Dendritic cell treated with granulocyte-macrophage colony-stimulating factor and Interleukin-4, amounts not matched to agents 40 ng/mL and 50 ng/mL, for 4 days (primary cell): ENCODE data around the gene FMO4.
"Not testable (repeated sequence)": the region's sequence is repeated elsewhere in the genome, so short reads cannot be mapped to it uniquely, and the experiment has no call there.

ENCODE experiments used
- H3K27ac Mint-ChIP-seq: one replicate; pipeline ENCODE4 v1.8.0; 2022; ENCODE audit warnings: mild to moderate bottlenecking, mixed read lengths
- H3K27me3 Mint-ChIP-seq: one replicate; pipeline ENCODE4 v1.8.0; 2022; ENCODE audit warnings: mild to moderate bottlenecking, mixed read lengths
- H3K36me3 Mint-ChIP-seq: one replicate; pipeline ENCODE4 v1.8.0; 2022; ENCODE audit warnings: low read depth, mixed read lengths
- H3K4me1 Mint-ChIP-seq: one replicate; pipeline ENCODE4 v1.8.0; 2022; ENCODE audit warnings: low read depth, mixed read lengths
- H3K4me3 Mint-ChIP-seq: one replicate; pipeline ENCODE4 v1.8.0; 2022; ENCODE audit warnings: mild to moderate bottlenecking, moderate library complexity, mixed read lengths
- H3K9me3 Mint-ChIP-seq: one replicate; pipeline ENCODE4 v1.8.0; 2022; ENCODE audit warnings: mixed read lengths
- intact Hi-C: fragments of 100-400 bp; cut with micrococcal nuclease; formaldehyde crosslinking; loops from one replicate; pipeline ENCODE4 v1.15.0; 2022

FMO4 gene

GRCh38 chr1:171298696-171299095 lies 15.3 kb upstream of the FMO4 start:
- intact Hi-C loops: no loop called here
- Mint-ChIP-seq H3K4me1 (no peaks in the 10 kb centered on the region), H3K4me3 (no peak overlapping the region), H3K27ac (no peak overlapping the region), H3K36me3 (no peaks in the 10 kb centered on the region), H3K9me3 (peaks cover 46% of the 10 kb centered on the region), H3K27me3 (peaks cover 8% of the 10 kb centered on the region)

- no peak overlapping the region for H3K4me3 Mint-ChIP-seq
- peaks cover 46% of the 10 kb centered on the region for H3K9me3 Mint-ChIP-seq
- H3K27me3 Mint-ChIP-seq: peaks cover 8% of the 10 kb centered on the region
- H3K36me3 Mint-ChIP-seq: no peaks in the 10 kb centered on the region
- H3K27ac Mint-ChIP-seq: no peak overlapping the region
- no peaks in the 10 kb centered on the region for H3K4me1 Mint-ChIP-seq
- intact Hi-C loops: no loop called here
These were observed 14.6 kb upstream of the FMO4 start for GRCh38 chr1:171299342-171299741.

- intact Hi-C loops: no loop called here
- Mint-ChIP-seq H3K36me3 (no peaks in the 10 kb centered on the region), H3K9me3 (peaks cover 46% of the 10 kb centered on the region), H3K4me3 (no peak overlapping the region), H3K27ac (no peak overlapping the region), H3K27me3 (peaks cover 7% of the 10 kb centered on the region), H3K4me1 (no peaks in the 10 kb centered on the region)
These were observed 13.6 kb upstream of the FMO4 start for GRCh38 chr1:171300401-171300800.

GRCh38 chr1:171310661-171311087 lies 3.3 kb upstream of the FMO4 start:
- Mint-ChIP-seq H3K4me1 (peaks cover 9% of the 10 kb centered on the region), H3K27ac (no peak overlapping the region), H3K27me3 (no peaks in the 10 kb centered on the region), H3K36me3 (no peaks in the 10 kb centered on the region), H3K4me3 (no peak overlapping the region), H3K9me3 (no peaks in the 10 kb centered on the region)
- intact Hi-C loops: loop anchor here (10.0 kb wide), 2 partner anchors 1236 to 1416 kb away; partner anchors contain the start of genes KIFAP3 and SCYL3

GRCh38 chr1:171311771-171312558 lies 2.0 kb upstream of the FMO4 start:
- Mint-ChIP-seq H3K27ac (no peak overlapping the region), H3K4me3 (no peak overlapping the region), H3K27me3 (no peaks in the 10 kb centered on the region), H3K36me3 (no peaks in the 10 kb centered on the region), H3K9me3 (no peaks in the 10 kb centered on the region), H3K4me1 (peaks cover 9% of the 10 kb centered on the region)
- intact Hi-C loops: loop anchor here (2.0 to 10.0 kb wide), 3 partner anchors 67 to 1417 kb away; partner anchors contain the start of genes KIFAP3 and SCYL3

- Mint-ChIP-seq H3K4me3 (no peak overlapping the region), H3K27me3 (no peaks in the 10 kb centered on the region), H3K36me3 (no peaks in the 10 kb centered on the region), H3K4me1 (peaks cover 9% of the 10 kb centered on the region), H3K27ac (no peak overlapping the region), H3K9me3 (no peaks in the 10 kb centered on the region)
- intact Hi-C loops: loop anchor here (2.0 to 10.0 kb wide), 3 partner anchors 69 to 1419 kb away; partner anchors contain the start of genes KIFAP3 and SCYL3
These were observed 606 bp upstream of the FMO4 start for GRCh38 chr1:171313319-171313834.

GRCh38 chr1:171329251-171329650 lies 15.3 kb downstream of the FMO4 start:
- H3K4me3 Mint-ChIP-seq: no peak overlapping the region
- intact Hi-C loops: no loop called here
- no peaks in the 10 kb centered on the region for H3K4me1 Mint-ChIP-seq
- H3K27me3 Mint-ChIP-seq: no peaks in the 10 kb centered on the region
- no peaks in the 10 kb centered on the region for H3K9me3 Mint-ChIP-seq
- H3K36me3 Mint-ChIP-seq: no peaks in the 10 kb centered on the region
- no peak overlapping the region for H3K27ac Mint-ChIP-seq

GRCh38 chr1:171334024-171334640 lies 20.1 kb downstream of the FMO4 start:
- Mint-ChIP-seq H3K4me1 (no peaks in the 10 kb centered on the region), H3K4me3 (no peak overlapping the region), H3K27me3 (no peaks in the 10 kb centered on the region), H3K36me3 (no peaks in the 10 kb centered on the region), H3K9me3 (no peaks in the 10 kb centered on the region), H3K27ac (no peak overlapping the region)
- intact Hi-C loops: no loop called here

GRCh38 chr1:171335964-171336363 lies 22.0 kb downstream of the FMO4 start:
- no peaks in the 10 kb centered on the region for H3K27me3 Mint-ChIP-seq
- H3K9me3 Mint-ChIP-seq: no peaks in the 10 kb centered on the region
- H3K4me3 Mint-ChIP-seq: no peak overlapping the region
- no peaks in the 10 kb centered on the region for H3K36me3 Mint-ChIP-seq
- H3K27ac Mint-ChIP-seq: no peak overlapping the region
- no peaks in the 10 kb centered on the region for H3K4me1 Mint-ChIP-seq
- intact Hi-C loops: no loop called here

- H3K36me3 Mint-ChIP-seq, H3K4me3 Mint-ChIP-seq, H3K27me3 Mint-ChIP-seq, H3K9me3 Mint-ChIP-seq, H3K4me1 Mint-ChIP-seq, intact Hi-C loops, H3K27ac Mint-ChIP-seq: not testable (repeated sequence)
These were observed 25.4 kb downstream of the FMO4 start for GRCh38 chr1:171339345-171339744.

- intact Hi-C loops: no loop called here
- Mint-ChIP-seq H3K27ac (no peak overlapping the region), H3K4me3 (no peak overlapping the region), H3K9me3 (no peaks in the 10 kb centered on the region), H3K36me3 (no peaks in the 10 kb centered on the region), H3K4me1 (no peaks in the 10 kb centered on the region), H3K27me3 (no peaks in the 10 kb centered on the region)
These were observed 29.9 kb downstream of the FMO4 start for GRCh38 chr1:171343727-171344472.

GRCh38 chr1:171344473-171344820 lies 30.5 kb downstream of the FMO4 start:
- Mint-ChIP-seq H3K4me3 (no peak overlapping the region), H3K27me3 (no peaks in the 10 kb centered on the region), H3K27ac (no peak overlapping the region), H3K9me3 (no peaks in the 10 kb centered on the region), H3K4me1 (no peaks in the 10 kb centered on the region), H3K36me3 (no peaks in the 10 kb centered on the region)
- intact Hi-C loops: no loop called here

- Mint-ChIP-seq H3K27me3 (no peaks in the 10 kb centered on the region), H3K4me3 (no peak overlapping the region), H3K9me3 (no peaks in the 10 kb centered on the region), H3K36me3 (no peaks in the 10 kb centered on the region), H3K27ac (no peak overlapping the region), H3K4me1 (peaks cover 3% of the 10 kb centered on the region)
- intact Hi-C loops: no loop called here
These were observed 31.6 kb downstream of the FMO4 start for GRCh38 chr1:171345536-171345935.

- Mint-ChIP-seq H3K36me3 (no peaks in the 10 kb centered on the region), H3K27me3 (no peaks in the 10 kb centered on the region), H3K9me3 (no peaks in the 10 kb centered on the region), H3K4me3 (no peak overlapping the region), H3K27ac (no peak overlapping the region), H3K4me1 (peaks cover 5% of the 10 kb centered on the region)
- intact Hi-C loops: no loop called here
These were observed 32.9 kb downstream of the FMO4 start for GRCh38 chr1:171346881-171347280.
